WTC11 (cell line): Measurements from ENCODE around the gene PIK3R6. TPM values are rescaled to one million over a fixed set of nuclear protein-coding genes. Genes with fewer than 3 reads are reported as not detected.
A peak's percentile ranks its signal among the peaks of the same experiment; 100 is the strongest.

ENCODE experiments used
- ATAC-seq: fragments of 200-7000 bp; cut with Tn5 transposase; 2 replicates; pipeline ENCODE4 v1.10.0; 2021; ENCODE audit warnings: mild to moderate bottlenecking, moderate library complexity
- CTCF ChIA-PET: fragments of 300-600 bp; sonication (Branson Sonifier 250); formaldehyde crosslinking; loops from one replicate; lab custom pipeline; 2021; ENCODE audit warnings: antibody characterized with exemption; lab: Charles Lee
- POLR2A ChIA-PET: fragments of 350-600 bp; sonication (Branson Sonifier 250); formaldehyde crosslinking; loops from one replicate; lab custom pipeline; 2021; ENCODE audit warnings: antibody characterized with exemption; lab: Charles Lee
- DNase-seq: peaks from one replicate; pipeline ENCODE4 v3.0.0; 2021; ENCODE audit warnings: low spot score
- H3K27ac Mint-ChIP-seq: 2 replicates; pipeline ENCODE4 v1.8.0; 2021; ENCODE audit warnings: mixed read lengths
- H3K27me3 Mint-ChIP-seq: 2 replicates; pipeline ENCODE4 v1.8.0; 2021; ENCODE audit warnings: low read depth, mild to moderate bottlenecking, moderate library complexity, mixed read lengths
- H3K36me3 Mint-ChIP-seq: 2 replicates; pipeline ENCODE4 v1.8.0; 2021; ENCODE audit warnings: mixed read lengths
- H3K4me1 Mint-ChIP-seq: 2 replicates; pipeline ENCODE4 v1.8.0; 2022; ENCODE audit warnings: mixed read lengths
- H3K4me3 Mint-ChIP-seq: 2 replicates; pipeline ENCODE4 v1.8.0; 2021; ENCODE audit warnings: mild to moderate bottlenecking, moderate library complexity, mixed read lengths
- H3K9me3 Mint-ChIP-seq: 2 replicates; pipeline ENCODE4 v1.8.0; 2021; ENCODE audit warnings: mixed read lengths
- ELF4 ChIP-seq: sonication (generic); formaldehyde crosslinking; IDR thresholded peaks from 2 replicates; pipeline ENCODE4 v1.8.1; 2022; ENCODE audit warnings: low read depth, mild to moderate bottlenecking, moderate library complexity, missing genetic modification reagents
- EMX1 ChIP-seq: fragments of 250-450 bp; sonication (Bioruptor Pico); IDR thresholded peaks from 2 replicates; pipeline ENCODE4 v1.8.0; 2021; ENCODE audit warnings: mild to moderate bottlenecking
- HMGA2 ChIP-seq: fragments of 250-450 bp; sonication (Bioruptor Pico); IDR thresholded peaks from 2 replicates; pipeline ENCODE4 v1.4.0; 2021; ENCODE audit warnings: mild to moderate bottlenecking, moderate library complexity
- JUN ChIP-seq: sonication (generic); formaldehyde crosslinking; IDR thresholded peaks from 2 replicates; pipeline ENCODE4 v1.8.0; 2023; ENCODE audit warnings: mild to moderate bottlenecking, missing genetic modification reagents
- MXD4 ChIP-seq: fragments of 250-450 bp; sonication (Bioruptor Pico); IDR thresholded peaks from 2 replicates; pipeline ENCODE4 v1.8.0; 2021; ENCODE audit warnings: mild to moderate bottlenecking, moderate library complexity, borderline replicate concordance
- NFYB ChIP-seq: sonication (generic); formaldehyde crosslinking; conservative IDR thresholded peaks from 2 replicates; pipeline ENCODE4 v1.8.0; 2022; ENCODE audit warnings: low read depth, missing genetic modification reagents
- NR1H2 ChIP-seq: sonication (generic); formaldehyde crosslinking; IDR thresholded peaks from 2 replicates; pipeline ENCODE4 v1.9.0; 2021; ENCODE audit warnings: mild to moderate bottlenecking, moderate library complexity, missing genetic modification reagents
- OVOL2 ChIP-seq: fragments of 250-450 bp; sonication (Bioruptor Pico); IDR thresholded peaks from 2 replicates; pipeline ENCODE4 v1.9.0; 2021; ENCODE audit warnings: mild to moderate bottlenecking, borderline replicate concordance
- PRRX2 ChIP-seq: fragments of 250-450 bp; sonication (Bioruptor Pico); IDR thresholded peaks from 2 replicates; pipeline ENCODE4 v1.8.0; 2021; ENCODE audit warnings: mild to moderate bottlenecking
- RELA ChIP-seq: sonication (generic); formaldehyde crosslinking; IDR thresholded peaks from 2 replicates; pipeline ENCODE4 v1.8.1; 2022; ENCODE audit warnings: missing genetic modification reagents, mild to moderate bottlenecking, borderline replicate concordance
- RORB ChIP-seq: fragments of 250-450 bp; sonication (Bioruptor Pico); IDR thresholded peaks from 2 replicates; pipeline ENCODE4 v1.9.0; 2021; ENCODE audit warnings: mild to moderate bottlenecking
- SMAD4 ChIP-seq: sonication (generic); formaldehyde crosslinking; IDR thresholded peaks from 2 replicates; pipeline ENCODE4 v1.8.0; 2022; ENCODE audit warnings: mild to moderate bottlenecking, missing genetic modification reagents
- TCF7 ChIP-seq: sonication (generic); formaldehyde crosslinking; IDR thresholded peaks from 2 replicates; pipeline ENCODE4 v1.8.0; 2022; ENCODE audit warnings: mild to moderate bottlenecking, low read depth, missing genetic modification reagents, moderate library complexity
- TEAD4 ChIP-seq: sonication (generic); formaldehyde crosslinking; IDR thresholded peaks from 2 replicates; pipeline ENCODE4 v1.8.0; 2022; ENCODE audit warnings: mild to moderate bottlenecking, missing genetic modification reagents
- TP53 ChIP-seq: sonication (generic); formaldehyde crosslinking; IDR thresholded peaks from 2 replicates; pipeline ENCODE4 v1.8.1; 2023; ENCODE audit warnings: mild to moderate bottlenecking, missing genetic modification reagents
- ZNF138 ChIP-seq: sonication (generic); formaldehyde crosslinking; conservative IDR thresholded peaks from 2 replicates; pipeline ENCODE4 v1.8.1; 2022; ENCODE audit warnings: mild to moderate bottlenecking, moderate library complexity, missing genetic modification reagents
- ZNF396 ChIP-seq: fragments of 250-450 bp; sonication (Bioruptor Pico); IDR thresholded peaks from 2 replicates; pipeline ENCODE4 v1.8.0; 2021; ENCODE audit warnings: mild to moderate bottlenecking, moderate library complexity, borderline replicate concordance
- ZNF671 ChIP-seq: fragments of 250-450 bp; sonication (Bioruptor Pico); IDR thresholded peaks from 2 replicates; pipeline ENCODE4 v1.8.0; 2021; ENCODE audit warnings: mild to moderate bottlenecking
- total RNA-seq: library from RNA; stranded (reverse); gene quantifications from 3 replicates; pipeline ENCODE4 v1.2.3, GENCODE V29; 2021
- TF ChIP-seq, protein P1 (sequence below): sonication (generic); formaldehyde crosslinking; IDR thresholded peaks from 2 replicates; pipeline ENCODE4 v1.8.1; 2023; ENCODE audit warnings: mild to moderate bottlenecking, missing genetic modification reagents, moderate library complexity
- TF ChIP-seq, protein P2 (sequence below): sonication (generic); formaldehyde crosslinking; IDR thresholded peaks from 2 replicates; pipeline ENCODE4 v1.8.0; 2022; ENCODE audit warnings: mild to moderate bottlenecking, missing genetic modification reagents
- TF ChIP-seq, protein P3 (sequence below): sonication (generic); formaldehyde crosslinking; IDR thresholded peaks from 2 replicates; pipeline ENCODE4 v1.8.0; 2022; ENCODE audit warnings: mild to moderate bottlenecking, missing genetic modification reagents
- TF ChIP-seq, protein P4 (sequence below): fragments of 250-450 bp; sonication (Bioruptor Pico); IDR thresholded peaks from 2 replicates; pipeline ENCODE4 v1.9.0; 2021; ENCODE audit warnings: mild to moderate bottlenecking
- TF ChIP-seq, protein P5 (sequence below): sonication (generic); formaldehyde crosslinking; IDR thresholded peaks from 2 replicates; pipeline ENCODE4 v1.8.1; 2022; ENCODE audit warnings: mild to moderate bottlenecking, missing genetic modification reagents, moderate library complexity, borderline replicate concordance
- TF ChIP-seq, protein P6 (sequence below): sonication (generic); formaldehyde crosslinking; IDR thresholded peaks from 2 replicates; pipeline ENCODE4 v1.8.1; 2023; ENCODE audit warnings: mild to moderate bottlenecking, missing genetic modification reagents, borderline replicate concordance

Gene PIK3R6
- total RNA-seq, 1 experiment from 2014 or later: 0.15 TPM

DNA sequence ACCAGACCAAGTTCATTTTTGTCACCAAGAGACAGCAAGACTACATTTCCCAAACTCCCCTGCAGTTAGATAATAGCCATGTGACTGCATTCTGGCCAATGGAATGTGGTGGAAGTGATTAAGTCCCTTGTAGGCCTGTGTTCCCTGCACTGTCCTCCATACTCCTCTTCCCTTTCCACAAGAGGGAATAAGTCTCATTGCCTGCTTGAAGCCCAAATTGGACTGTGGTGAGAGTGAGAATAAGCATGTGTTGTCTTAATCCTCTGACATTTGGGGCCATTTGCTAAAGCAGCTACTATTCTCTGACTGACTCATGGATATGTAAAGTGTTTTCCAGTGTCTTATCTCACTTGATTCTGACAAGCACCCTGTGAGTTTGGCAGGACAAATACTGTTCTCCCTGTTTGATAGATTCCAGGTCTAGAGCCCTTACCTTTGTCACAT is 20.7 kb downstream of the PIK3R6 start:
- Mint-ChIP-seq H3K9me3 (peaks cover 13% of the 10 kb centered on the region), H3K4me3 (no peak overlapping the region), H3K36me3 (no peaks in the 10 kb centered on the region), H3K4me1 (peaks cover 7% of the 10 kb centered on the region), H3K27ac (no peak overlapping the region; the same call in 1 of the 2 replicates), H3K27me3 (peaks cover 3% of the 10 kb centered on the region; the same call in 1 of the 2 replicates)
- TF ChIP-seq ELF4 (CRISPR knock-in tag): no peak
- TF ChIP-seq TCF7 (CRISPR knock-in tag): no peak
- TF ChIP-seq, protein P1, sequence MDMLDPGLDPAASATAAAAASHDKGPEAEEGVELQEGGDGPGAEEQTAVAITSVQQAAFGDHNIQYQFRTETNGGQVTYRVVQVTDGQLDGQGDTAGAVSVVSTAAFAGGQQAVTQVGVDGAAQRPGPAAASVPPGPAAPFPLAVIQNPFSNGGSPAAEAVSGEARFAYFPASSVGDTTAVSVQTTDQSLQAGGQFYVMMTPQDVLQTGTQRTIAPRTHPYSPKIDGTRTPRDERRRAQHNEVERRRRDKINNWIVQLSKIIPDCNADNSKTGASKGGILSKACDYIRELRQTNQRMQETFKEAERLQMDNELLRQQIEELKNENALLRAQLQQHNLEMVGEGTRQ (CRISPR knock-in tag): peak; percentile 95
- TF ChIP-seq TEAD4 (CRISPR knock-in tag): no peak
- TF ChIP-seq RELA: no peak
- TF ChIP-seq NFYB: peak; percentile 75
- no peak for TF ChIP-seq ZNF671
- TF ChIP-seq, protein P2, sequence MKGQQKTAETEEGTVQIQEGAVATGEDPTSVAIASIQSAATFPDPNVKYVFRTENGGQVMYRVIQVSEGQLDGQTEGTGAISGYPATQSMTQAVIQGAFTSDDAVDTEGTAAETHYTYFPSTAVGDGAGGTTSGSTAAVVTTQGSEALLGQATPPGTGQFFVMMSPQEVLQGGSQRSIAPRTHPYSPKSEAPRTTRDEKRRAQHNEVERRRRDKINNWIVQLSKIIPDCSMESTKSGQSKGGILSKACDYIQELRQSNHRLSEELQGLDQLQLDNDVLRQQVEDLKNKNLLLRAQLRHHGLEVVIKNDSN (CRISPR knock-in tag): peak; percentile 95
- TF ChIP-seq, protein P3, sequence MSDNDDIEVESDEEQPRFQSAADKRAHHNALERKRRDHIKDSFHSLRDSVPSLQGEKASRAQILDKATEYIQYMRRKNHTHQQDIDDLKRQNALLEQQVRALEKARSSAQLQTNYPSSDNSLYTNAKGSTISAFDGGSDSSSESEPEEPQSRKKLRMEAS: peak; percentile 45; the same call in 1 of the 2 replicates
- CTCF ChIA-PET: no interaction called here
- ATAC-seq (peak; percentile 100), DNase-seq (no peak)
- POLR2A ChIA-PET: no interaction called here

DNA sequence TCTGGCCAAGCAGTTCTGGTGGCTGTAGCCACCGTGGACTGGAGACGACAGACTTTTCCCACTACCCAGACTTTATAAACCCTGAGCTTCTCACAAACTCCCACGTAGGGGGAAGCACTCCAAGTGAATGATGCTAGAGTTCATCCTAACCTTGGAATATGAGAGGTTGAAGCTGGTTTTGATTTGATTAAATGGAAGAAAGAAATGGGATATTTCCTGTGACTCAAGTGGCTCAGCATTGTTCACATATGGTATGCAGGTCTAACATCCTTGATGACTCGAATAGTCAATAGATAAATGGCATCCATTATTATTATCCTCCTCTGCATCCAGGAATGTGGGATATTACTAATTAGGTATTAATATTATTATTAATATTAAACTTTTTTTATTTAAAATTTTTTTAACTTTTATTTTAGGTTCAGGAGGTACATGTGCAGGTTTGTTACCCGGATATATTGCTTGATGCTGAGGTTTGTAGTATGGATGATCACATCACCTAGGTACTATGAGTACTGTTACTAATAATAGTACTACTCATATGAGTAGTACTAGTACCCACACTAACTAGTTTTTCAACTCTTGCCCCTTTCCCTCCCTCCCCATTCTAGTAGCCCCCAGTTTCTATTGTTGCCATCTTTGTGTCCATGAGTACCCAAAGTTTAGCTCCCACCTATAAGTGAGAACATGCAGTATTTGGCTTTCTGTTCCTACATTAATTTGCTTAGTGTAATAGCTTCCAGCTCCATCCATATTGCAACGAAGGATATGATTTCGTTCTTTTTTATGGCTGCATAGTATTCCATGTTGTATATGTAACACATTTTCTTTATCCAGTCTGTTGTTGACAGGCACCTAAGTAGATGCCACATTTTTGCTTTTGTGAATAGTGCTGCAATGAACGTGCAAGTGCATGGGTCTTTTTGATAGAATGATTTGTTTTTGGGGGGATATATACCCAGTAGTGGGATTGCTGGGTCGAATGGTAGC is 22.9 kb downstream of the PIK3R6 start:
- DNase-seq: no peak
- no peak for ATAC-seq
- peaks cover 13% of the 10 kb centered on the region for H3K9me3 Mint-ChIP-seq
- no peak overlapping the region for H3K27ac Mint-ChIP-seq
- CTCF ChIA-PET: interaction anchor here (1.0 to 3.3 kb wide), 2 partner anchors 12 to 44 kb away, joined by 4 to 19 read pairs; no protein-coding TSS in a partner anchor
- POLR2A ChIA-PET: no interaction called here
- no peak overlapping the region for H3K4me3 Mint-ChIP-seq
- peaks cover 3% of the 10 kb centered on the region for H3K27me3 Mint-ChIP-seq
- no peaks in the 10 kb centered on the region for H3K36me3 Mint-ChIP-seq
- peaks cover 5% of the 10 kb centered on the region for H3K4me1 Mint-ChIP-seq
- no peak for TF ChIP-seq SMAD4
- TF ChIP-seq PRRX2: no peak
- TF ChIP-seq JUN: no peak
- no peak for TF ChIP-seq OVOL2
- TF ChIP-seq, protein P1 (CRISPR knock-in tag): no peak
- TF ChIP-seq RORB (CRISPR knock-in tag): no peak
- TF ChIP-seq MXD4 (CRISPR knock-in tag): no peak
- TF ChIP-seq NR1H2 (CRISPR knock-in tag): no peak
- no peak for TF ChIP-seq ZNF138 (CRISPR knock-in tag)
- no peak for TF ChIP-seq ZNF396
- TF ChIP-seq EMX1 (CRISPR knock-in tag): no peak
- TF ChIP-seq, protein P4, sequence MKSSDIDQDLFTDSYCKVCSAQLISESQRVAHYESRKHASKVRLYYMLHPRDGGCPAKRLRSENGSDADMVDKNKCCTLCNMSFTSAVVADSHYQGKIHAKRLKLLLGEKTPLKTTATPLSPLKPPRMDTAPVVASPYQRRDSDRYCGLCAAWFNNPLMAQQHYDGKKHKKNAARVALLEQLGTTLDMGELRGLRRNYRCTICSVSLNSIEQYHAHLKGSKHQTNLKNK (CRISPR knock-in tag): no peak
- TF ChIP-seq ZNF671: no peak
- TF ChIP-seq, protein P5, sequence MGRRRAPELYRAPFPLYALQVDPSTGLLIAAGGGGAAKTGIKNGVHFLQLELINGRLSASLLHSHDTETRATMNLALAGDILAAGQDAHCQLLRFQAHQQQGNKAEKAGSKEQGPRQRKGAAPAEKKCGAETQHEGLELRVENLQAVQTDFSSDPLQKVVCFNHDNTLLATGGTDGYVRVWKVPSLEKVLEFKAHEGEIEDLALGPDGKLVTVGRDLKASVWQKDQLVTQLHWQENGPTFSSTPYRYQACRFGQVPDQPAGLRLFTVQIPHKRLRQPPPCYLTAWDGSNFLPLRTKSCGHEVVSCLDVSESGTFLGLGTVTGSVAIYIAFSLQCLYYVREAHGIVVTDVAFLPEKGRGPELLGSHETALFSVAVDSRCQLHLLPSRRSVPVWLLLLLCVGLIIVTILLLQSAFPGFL (CRISPR knock-in tag): no peak
- TF ChIP-seq, protein P6, sequence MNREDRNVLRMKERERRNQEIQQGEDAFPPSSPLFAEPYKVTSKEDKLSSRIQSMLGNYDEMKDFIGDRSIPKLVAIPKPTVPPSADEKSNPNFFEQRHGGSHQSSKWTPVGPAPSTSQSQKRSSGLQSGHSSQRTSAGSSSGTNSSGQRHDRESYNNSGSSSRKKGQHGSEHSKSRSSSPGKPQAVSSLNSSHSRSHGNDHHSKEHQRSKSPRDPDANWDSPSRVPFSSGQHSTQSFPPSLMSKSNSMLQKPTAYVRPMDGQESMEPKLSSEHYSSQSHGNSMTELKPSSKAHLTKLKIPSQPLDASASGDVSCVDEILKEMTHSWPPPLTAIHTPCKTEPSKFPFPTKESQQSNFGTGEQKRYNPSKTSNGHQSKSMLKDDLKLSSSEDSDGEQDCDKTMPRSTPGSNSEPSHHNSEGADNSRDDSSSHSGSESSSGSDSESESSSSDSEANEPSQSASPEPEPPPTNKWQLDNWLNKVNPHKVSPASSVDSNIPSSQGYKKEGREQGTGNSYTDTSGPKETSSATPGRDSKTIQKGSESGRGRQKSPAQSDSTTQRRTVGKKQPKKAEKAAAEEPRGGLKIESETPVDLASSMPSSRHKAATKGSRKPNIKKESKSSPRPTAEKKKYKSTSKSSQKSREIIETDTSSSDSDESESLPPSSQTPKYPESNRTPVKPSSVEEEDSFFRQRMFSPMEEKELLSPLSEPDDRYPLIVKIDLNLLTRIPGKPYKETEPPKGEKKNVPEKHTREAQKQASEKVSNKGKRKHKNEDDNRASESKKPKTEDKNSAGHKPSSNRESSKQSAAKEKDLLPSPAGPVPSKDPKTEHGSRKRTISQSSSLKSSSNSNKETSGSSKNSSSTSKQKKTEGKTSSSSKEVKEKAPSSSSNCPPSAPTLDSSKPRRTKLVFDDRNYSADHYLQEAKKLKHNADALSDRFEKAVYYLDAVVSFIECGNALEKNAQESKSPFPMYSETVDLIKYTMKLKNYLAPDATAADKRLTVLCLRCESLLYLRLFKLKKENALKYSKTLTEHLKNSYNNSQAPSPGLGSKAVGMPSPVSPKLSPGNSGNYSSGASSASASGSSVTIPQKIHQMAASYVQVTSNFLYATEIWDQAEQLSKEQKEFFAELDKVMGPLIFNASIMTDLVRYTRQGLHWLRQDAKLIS (CRISPR knock-in tag): no peak
- TF ChIP-seq HMGA2 (CRISPR knock-in tag): no peak
- TF ChIP-seq TP53 (CRISPR knock-in tag): no peak
